ENCODE data around the gene RIPPLY1. TPM values are rescaled to one million over a fixed set of nuclear protein-coding genes. Genes with fewer than 3 reads are reported as not detected.

RIPPLY1 gene
- total and polyA plus RNA-seq, 9 donors, result 0.20 to 0.45 TPM; not detected in 7

GRCh38 chrX:106903856-106904528 is 851 bp upstream of the RIPPLY1 start:
- no peaks in the 10 kb centered on the region for H3K9me3 ChIP-seq
- H3K27ac ChIP-seq, result no peak overlapping the region
- H3K4me3 ChIP-seq, result no peak overlapping the region
- H3K4me1 ChIP-seq (ENCODE audit: insufficient read depth), result no peaks in the 10 kb centered on the region
- intact Hi-C loops (cut with DNase I), result no loop called here
- H3K27me3 ChIP-seq, result no peaks in the 10 kb centered on the region
- TF ChIP-seq, protein P1, sequence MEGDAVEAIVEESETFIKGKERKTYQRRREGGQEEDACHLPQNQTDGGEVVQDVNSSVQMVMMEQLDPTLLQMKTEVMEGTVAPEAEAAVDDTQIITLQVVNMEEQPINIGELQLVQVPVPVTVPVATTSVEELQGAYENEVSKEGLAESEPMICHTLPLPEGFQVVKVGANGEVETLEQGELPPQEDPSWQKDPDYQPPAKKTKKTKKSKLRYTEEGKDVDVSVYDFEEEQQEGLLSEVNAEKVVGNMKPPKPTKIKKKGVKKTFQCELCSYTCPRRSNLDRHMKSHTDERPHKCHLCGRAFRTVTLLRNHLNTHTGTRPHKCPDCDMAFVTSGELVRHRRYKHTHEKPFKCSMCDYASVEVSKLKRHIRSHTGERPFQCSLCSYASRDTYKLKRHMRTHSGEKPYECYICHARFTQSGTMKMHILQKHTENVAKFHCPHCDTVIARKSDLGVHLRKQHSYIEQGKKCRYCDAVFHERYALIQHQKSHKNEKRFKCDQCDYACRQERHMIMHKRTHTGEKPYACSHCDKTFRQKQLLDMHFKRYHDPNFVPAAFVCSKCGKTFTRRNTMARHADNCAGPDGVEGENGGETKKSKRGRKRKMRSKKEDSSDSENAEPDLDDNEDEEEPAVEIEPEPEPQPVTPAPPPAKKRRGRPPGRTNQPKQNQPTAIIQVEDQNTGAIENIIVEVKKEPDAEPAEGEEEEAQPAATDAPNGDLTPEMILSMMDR (IDR thresholded peaks at IDR 0.05), result no peak
- TF ChIP-seq POLR2A (IDR thresholded peaks at IDR 0.05) (no peak), EP300 (IDR thresholded peaks at IDR 0.05) (no peak)
- DNase-seq, result no peak
- H3K36me3 ChIP-seq, result no peaks in the 10 kb centered on the region
- WGBS, 3 donors, result 68 to 77% (median 74%) methylated on average over 5 of the region's 5 CpGs

- Histone ChIP-seq H3K36me3 (no peaks in the 10 kb centered on the region), H3K27ac (no peak overlapping the region), H3K4me1 (ENCODE audit: insufficient read depth) (no peaks in the 10 kb centered on the region), H3K9me3 (no peaks in the 10 kb centered on the region), H3K27me3 (no peaks in the 10 kb centered on the region), H3K4me3 (no peak overlapping the region)
- 67 to 81% (median 78%) methylated on average over 2 of the region's 2 CpGs for WGBS, 3 donors
- DNase-seq, result no peak
- no peak for TF ChIP-seq EP300 (IDR thresholded peaks at IDR 0.05)
- TF ChIP-seq POLR2A (IDR thresholded peaks at IDR 0.05), result no peak
- TF ChIP-seq, protein P1 (IDR thresholded peaks at IDR 0.05), result no peak
- intact Hi-C loops (cut with DNase I), result no loop called here
Observed at GRCh38 chrX:106902684-106903083, 457 bp downstream of the RIPPLY1 start.

DNA sequence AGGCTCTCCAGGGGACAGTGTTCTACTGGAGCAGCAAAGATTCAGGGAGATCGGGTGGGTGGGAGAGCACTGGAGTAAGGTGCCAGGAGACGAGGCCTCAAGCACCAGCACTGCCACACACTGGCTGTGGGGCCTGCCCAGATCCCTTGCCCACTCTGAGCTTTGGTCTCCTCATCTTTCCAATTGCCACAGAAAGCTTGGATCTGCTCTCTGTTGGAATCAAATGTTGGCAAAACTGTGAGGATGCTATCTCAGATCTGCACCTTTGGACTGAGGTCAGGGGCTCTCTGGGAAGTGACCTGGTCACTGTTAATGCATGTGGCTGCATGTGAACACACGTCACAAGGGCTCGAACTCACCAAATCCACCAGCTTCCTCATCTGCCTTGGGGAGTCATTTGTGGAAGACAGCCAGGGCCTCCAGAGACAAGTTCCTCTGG is 1.3 kb downstream of the RIPPLY1 start:
- intact Hi-C loops (cut with DNase I), result loop anchor here in 1 of 4 donors (2.0 kb wide), 1 partner anchor 59 kb away; no protein-coding TSS in a partner anchor
- Histone ChIP-seq H3K4me3 (no peak overlapping the region), H3K27me3 (no peaks in the 10 kb centered on the region), H3K4me1 (ENCODE audit: insufficient read depth) (no peaks in the 10 kb centered on the region), H3K36me3 (no peaks in the 10 kb centered on the region), H3K27ac (no peak overlapping the region), H3K9me3 (no peaks in the 10 kb centered on the region)
- no peak for TF ChIP-seq EP300 (IDR thresholded peaks at IDR 0.05)
- no peak for TF ChIP-seq POLR2A (IDR thresholded peaks at IDR 0.05)
- TF ChIP-seq, protein P1 (IDR thresholded peaks at IDR 0.05), result no peak
- 58 to 76% (median 75%) methylated on average over 4 of the region's 4 CpGs for WGBS, 3 donors
- no peak for DNase-seq

GRCh38 chrX:106901341-106901740 is 1.8 kb downstream of the RIPPLY1 start:
- no peaks in the 10 kb centered on the region for H3K36me3 ChIP-seq
- no peaks in the 10 kb centered on the region for H3K4me1 ChIP-seq (ENCODE audit: insufficient read depth)
- intact Hi-C loops (cut with DNase I), result loop anchor here in 1 of 4 donors (2.0 kb wide), 1 partner anchor 59 kb away; no protein-coding TSS in a partner anchor
- no peak for TF ChIP-seq EP300 (IDR thresholded peaks at IDR 0.05)
- no peak for TF ChIP-seq POLR2A (IDR thresholded peaks at IDR 0.05)
- TF ChIP-seq, protein P1 (IDR thresholded peaks at IDR 0.05), result no peak
- no peak for DNase-seq
- no peaks in the 10 kb centered on the region for H3K27me3 ChIP-seq
- no peak overlapping the region for H3K27ac ChIP-seq
- H3K9me3 ChIP-seq, result no peaks in the 10 kb centered on the region
- WGBS, 3 donors, result 62 to 85% (median 70%) methylated on average over 3 of the region's 3 CpGs
- H3K4me3 ChIP-seq, result no peak overlapping the region

Measured in ovary (tissue), 9 donors.